Right atrium auricular region (tissue), 2 donors: ENCODE data around the gene FAAP100. TPM values are rescaled to one million over a fixed set of nuclear protein-coding genes. Genes with fewer than 3 reads are reported as not detected.

ENCODE experiments used
- DNase-seq: peaks from one replicate; pipeline ENCODE4 v3.0.0-alpha.2; 2019; ENCODE audit warnings: low spot score
- H3K27ac ChIP-seq, 2 donors: fragments of 200-600 bp; sonication (generic); 1 replicate in 1 of 2; 2 replicates in 1 of 2; pipeline ENCODE4 v1.5.1; 2016 to 2019
- H3K27me3 ChIP-seq, 2 donors: fragments of 200-600 bp; sonication (generic); one replicate each; pipeline versions ENCODE4 v1.5.1 to v1.6.0; 2017 to 2019
- H3K36me3 ChIP-seq: fragments of 200-600 bp; sonication (generic); one replicate; pipeline ENCODE4 v1.5.1; 2016
- H3K4me1 ChIP-seq, 2 donors: fragments of 200-600 bp; sonication (generic); one replicate each; pipeline versions ENCODE4 v1.5.1 to v1.6.0; 2017 to 2019
- H3K4me3 ChIP-seq, 2 donors: fragments of 200-600 bp; sonication (generic); 1 replicate in 1 of 2; 2 replicates in 1 of 2; pipeline ENCODE4 v1.5.1; 2017 to 2019; ENCODE audit warnings: mild to moderate bottlenecking in 1 of 2, moderate library complexity in 1 of 2
- H3K9me3 ChIP-seq, 2 donors: fragments of 200-600 bp; sonication (generic); one replicate each; pipeline ENCODE4 v1.5.1; 2019
- CTCF ChIP-seq, 2 donors: fragments of 200-600 bp; sonication (generic); IDR thresholded peaks; one replicate each; pipeline ENCODE4 v1.5.1; 2019; ENCODE audit warnings: antibody characterized with exemption in 2 of 2
- total RNA-seq, 2 donors: library from RNA; depleted of rRNA; stranded (reverse); fragments of >200 nt; gene quantifications; one replicate each; pipeline ENCODE4 v1.1.0, GENCODE V29; 2016

FAAP100 gene
- total RNA-seq, 2 donors from 2014 or later, result 12.8 to 13.7 TPM

GRCh38 chr17:81513372-81513752, 38.8 kb downstream of the FAAP100 start:
- peak; percentile 75 for DNase-seq
- Histone ChIP-seq H3K27me3 (no peaks in the 10 kb centered on the region), H3K4me1 (peaks cover 0 to 64% of the 10 kb centered on the region in 2 donors), H3K36me3 (peaks cover 39% of the 10 kb centered on the region), H3K9me3 (no peaks in the 10 kb centered on the region), H3K27ac (peak overlapping the region; percentile 98 to 100), H3K4me3 (peak overlapping the region; percentile 67 to 94)
- TF ChIP-seq CTCF (IDR thresholded peaks at IDR 0.05), result no peak

GRCh38 chr17:81512562-81513371, 39.4 kb downstream of the FAAP100 start, which contains the start of gene ACTG1:
Gene ACTG1, minus strand, starts transcription at chr17:81512799. Its CDS starts 445 bp downstream, at chr17:81512354.
- no peak for TF ChIP-seq CTCF (IDR thresholded peaks at IDR 0.05)
- Histone ChIP-seq H3K27me3 (no peaks in the 10 kb centered on the region), H3K9me3 (no peaks in the 10 kb centered on the region), H3K27ac (peak within 1 kb of the TSS; percentile 98 to 100), H3K4me1 (peaks cover 0 to 58% of the 10 kb centered on the region in 2 donors), H3K4me3 (peak within 1 kb of the TSS; percentile 67 to 94), H3K36me3 (peaks cover 39% of the 10 kb centered on the region)
- peak; percentile 94 for DNase-seq

GRCh38 chr17:81511804-81512561, 40.2 kb downstream of the FAAP100 start:
- Histone ChIP-seq H3K4me1 (peaks cover 0 to 50% of the 10 kb centered on the region in 2 donors), H3K9me3 (no peaks in the 10 kb centered on the region), H3K27ac (peak overlapping the region; percentile 95 to 98), H3K4me3 (peak overlapping the region; percentile 67 to 94), H3K36me3 (peaks cover 39% of the 10 kb centered on the region), H3K27me3 (no peaks in the 10 kb centered on the region)
- DNase-seq, result no peak
- TF ChIP-seq CTCF (IDR thresholded peaks at IDR 0.05), result no peak

DNA sequence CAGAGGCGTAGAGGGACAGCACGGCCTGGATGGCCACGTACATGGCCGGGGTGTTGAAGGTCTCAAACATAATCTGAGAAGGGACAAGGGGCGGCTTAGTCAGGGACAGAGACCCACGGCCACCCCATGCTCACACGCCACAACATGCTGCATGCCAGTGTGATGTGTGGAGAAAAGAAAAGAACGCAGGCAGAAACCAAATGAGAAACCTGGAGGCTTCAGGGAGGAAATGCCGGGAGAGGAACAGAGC, 40.7 kb downstream of the FAAP100 start:
- peaks cover 0 to 45% of the 10 kb centered on the region in 2 donors for H3K4me1 ChIP-seq
- no peaks in the 10 kb centered on the region for H3K9me3 ChIP-seq
- no peak for TF ChIP-seq CTCF (IDR thresholded peaks at IDR 0.05)
- no peaks in the 10 kb centered on the region for H3K27me3 ChIP-seq
- peak overlapping the region; percentile 95 to 98 for H3K27ac ChIP-seq
- H3K36me3 ChIP-seq, result peaks cover 39% of the 10 kb centered on the region
- peak overlapping the region; percentile 67 to 94 for H3K4me3 ChIP-seq
- no peak for DNase-seq

DNA sequence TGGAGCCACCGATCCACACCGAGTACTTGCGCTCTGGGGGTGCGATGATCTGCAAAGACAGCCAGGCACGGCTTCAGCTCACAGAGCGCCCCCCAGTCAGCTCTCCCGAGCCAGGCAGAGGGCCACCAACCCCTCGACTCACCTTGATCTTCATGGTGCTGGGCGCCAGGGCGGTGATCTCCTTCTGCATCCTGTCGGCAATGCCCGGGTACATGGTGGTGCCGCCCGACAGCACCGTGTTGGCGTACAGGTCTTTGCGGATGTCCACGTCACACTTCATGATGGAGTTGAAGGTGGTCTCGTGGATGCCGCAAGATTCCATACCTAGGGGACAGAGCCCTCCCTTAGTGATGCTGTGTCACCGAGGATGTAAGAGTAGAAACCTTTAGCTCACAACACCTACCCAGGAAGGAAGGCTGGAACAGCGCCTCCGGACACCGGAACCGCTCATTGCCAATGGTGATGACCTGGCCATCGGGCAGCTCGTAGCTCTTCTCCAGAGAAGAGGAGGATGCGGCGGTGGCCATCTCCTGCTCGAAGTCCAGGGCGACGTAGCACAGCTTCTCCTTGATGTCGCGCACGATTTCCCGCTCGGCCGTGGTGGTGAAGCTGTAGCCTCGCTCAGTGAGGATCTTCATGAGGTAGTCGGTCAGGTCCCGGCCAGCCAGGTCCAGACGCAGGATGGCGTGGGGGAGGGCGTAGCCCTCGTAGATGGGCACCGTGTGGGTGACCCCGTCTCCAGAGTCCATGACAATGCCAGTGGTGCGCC, 41.2 kb downstream of the FAAP100 start:
- Histone ChIP-seq H3K9me3 (no peaks in the 10 kb centered on the region), H3K27ac (peak overlapping the region; percentile 95 to 98), H3K36me3 (peaks cover 39% of the 10 kb centered on the region), H3K4me3 (peak overlapping the region; percentile 67 to 94), H3K27me3 (no peaks in the 10 kb centered on the region), H3K4me1 (peaks cover 0 to 40% of the 10 kb centered on the region in 2 donors)
- DNase-seq, result no peak
- TF ChIP-seq CTCF (IDR thresholded peaks at IDR 0.05), result no peak
